IMR-90 (cell line): ENCODE data around the gene SIGLEC15.

Source experiments
- MAFK ChIP-seq: IDR thresholded peaks from 2 replicates; pipeline ENCODE4 v1.6.1; 2012; ENCODE audit warnings: low read depth, low read length, improper control_type of control experiment
- POLR2A ChIP-seq: IDR thresholded peaks from 2 replicates; pipeline ENCODE4 v1.6.1; 2012; ENCODE audit warnings: mild to moderate bottlenecking, low read depth, low read length
- RFX5 ChIP-seq: IDR thresholded peaks from 2 replicates; pipeline ENCODE4 v1.8.0; 2012; ENCODE audit warnings: low read depth, mild to moderate bottlenecking, low read length, moderate library complexity
- TF ChIP-seq, protein P1 (sequence below): fragments of 150-350 bp; IDR thresholded peaks from 2 replicates; pipeline ENCODE4 v1.6.1; 2017; ENCODE audit warnings: mild to moderate bottlenecking, antibody characterized with exemption, low read length, low read depth
- TF ChIP-seq, protein P2 (sequence below): conservative IDR thresholded peaks from 2 replicates; pipeline ENCODE4 v1.5.1; 2012; ENCODE audit warnings: mild to moderate bottlenecking, low read depth, low read length, improper control_type of control experiment

DNA sequence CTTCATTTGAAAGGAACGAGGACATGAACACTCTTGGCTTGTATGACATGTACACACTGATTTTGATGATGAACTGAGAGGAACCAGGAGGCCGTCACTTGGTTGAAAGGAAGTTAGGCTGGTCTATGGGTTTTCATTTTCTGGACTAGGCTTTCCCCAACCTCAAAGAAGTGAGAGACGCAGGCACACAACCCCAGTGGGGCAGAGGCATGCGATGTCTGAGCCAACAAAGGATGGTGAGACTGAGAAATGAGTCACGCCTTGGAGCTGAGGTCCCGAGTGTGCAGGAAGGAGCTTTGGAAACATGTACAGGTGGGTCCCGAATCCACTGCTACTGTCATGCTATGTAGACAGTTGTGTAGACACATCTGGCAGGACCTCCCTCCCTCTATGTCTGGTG lies 24.1 kb downstream of the SIGLEC15 start:
- TF ChIP-seq, protein P1, sequence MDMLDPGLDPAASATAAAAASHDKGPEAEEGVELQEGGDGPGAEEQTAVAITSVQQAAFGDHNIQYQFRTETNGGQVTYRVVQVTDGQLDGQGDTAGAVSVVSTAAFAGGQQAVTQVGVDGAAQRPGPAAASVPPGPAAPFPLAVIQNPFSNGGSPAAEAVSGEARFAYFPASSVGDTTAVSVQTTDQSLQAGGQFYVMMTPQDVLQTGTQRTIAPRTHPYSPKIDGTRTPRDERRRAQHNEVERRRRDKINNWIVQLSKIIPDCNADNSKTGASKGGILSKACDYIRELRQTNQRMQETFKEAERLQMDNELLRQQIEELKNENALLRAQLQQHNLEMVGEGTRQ = no peak
- TF ChIP-seq, protein P2, sequence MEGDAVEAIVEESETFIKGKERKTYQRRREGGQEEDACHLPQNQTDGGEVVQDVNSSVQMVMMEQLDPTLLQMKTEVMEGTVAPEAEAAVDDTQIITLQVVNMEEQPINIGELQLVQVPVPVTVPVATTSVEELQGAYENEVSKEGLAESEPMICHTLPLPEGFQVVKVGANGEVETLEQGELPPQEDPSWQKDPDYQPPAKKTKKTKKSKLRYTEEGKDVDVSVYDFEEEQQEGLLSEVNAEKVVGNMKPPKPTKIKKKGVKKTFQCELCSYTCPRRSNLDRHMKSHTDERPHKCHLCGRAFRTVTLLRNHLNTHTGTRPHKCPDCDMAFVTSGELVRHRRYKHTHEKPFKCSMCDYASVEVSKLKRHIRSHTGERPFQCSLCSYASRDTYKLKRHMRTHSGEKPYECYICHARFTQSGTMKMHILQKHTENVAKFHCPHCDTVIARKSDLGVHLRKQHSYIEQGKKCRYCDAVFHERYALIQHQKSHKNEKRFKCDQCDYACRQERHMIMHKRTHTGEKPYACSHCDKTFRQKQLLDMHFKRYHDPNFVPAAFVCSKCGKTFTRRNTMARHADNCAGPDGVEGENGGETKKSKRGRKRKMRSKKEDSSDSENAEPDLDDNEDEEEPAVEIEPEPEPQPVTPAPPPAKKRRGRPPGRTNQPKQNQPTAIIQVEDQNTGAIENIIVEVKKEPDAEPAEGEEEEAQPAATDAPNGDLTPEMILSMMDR = no peak
- TF ChIP-seq POLR2A (no peak), RFX5 (no peak), MAFK (no peak)
